Measurements from ENCODE around the gene OPA3. TPM values are rescaled to one million over a fixed set of nuclear protein-coding genes. Genes with fewer than 3 reads are reported as not detected.

Gene OPA3
- total RNA-seq, 2 experiments from 2014 or later: 5.8 to 12.0 TPM

- intact Hi-C loops (cut with micrococcal nuclease; ENCODE audit: unreplicated experiment): no loop called here
- Histone ChIP-seq H4K20me1 (ENCODE audit: insufficient read depth, low read length) (no peaks in the 10 kb centered on the region), H3K79me2 (ENCODE audit: insufficient read depth, low read depth, low read length) (no peaks in the 10 kb centered on the region), H3K36me3 (ENCODE audit: insufficient read depth, low read length) (peaks cover 22% of the 10 kb centered on the region; the same call in 1 of the 2 replicates), H3K9me3 (ENCODE audit: low read length) (peaks cover 8% of the 10 kb centered on the region; the same call in 1 of the 2 replicates), H3K4me2 (ENCODE audit: low read length) (no peak overlapping the region), H3K4me3 (ENCODE audit: low read depth, low read length, poor library complexity, severe bottlenecking) (no peak overlapping the region), H3K27ac (ENCODE audit: low read depth, low read length, poor library complexity, severe bottlenecking) (no peak overlapping the region), H2AFZ (ENCODE audit: low read length) (no peak overlapping the region), H3K9me2 (ENCODE audit: insufficient read depth, low read length) (no peaks in the 10 kb centered on the region), H3K4me1 (ENCODE audit: insufficient read depth, low read length, poor library complexity, severe bottlenecking) (no peaks in the 10 kb centered on the region)
- TF ChIP-seq, protein P1, sequence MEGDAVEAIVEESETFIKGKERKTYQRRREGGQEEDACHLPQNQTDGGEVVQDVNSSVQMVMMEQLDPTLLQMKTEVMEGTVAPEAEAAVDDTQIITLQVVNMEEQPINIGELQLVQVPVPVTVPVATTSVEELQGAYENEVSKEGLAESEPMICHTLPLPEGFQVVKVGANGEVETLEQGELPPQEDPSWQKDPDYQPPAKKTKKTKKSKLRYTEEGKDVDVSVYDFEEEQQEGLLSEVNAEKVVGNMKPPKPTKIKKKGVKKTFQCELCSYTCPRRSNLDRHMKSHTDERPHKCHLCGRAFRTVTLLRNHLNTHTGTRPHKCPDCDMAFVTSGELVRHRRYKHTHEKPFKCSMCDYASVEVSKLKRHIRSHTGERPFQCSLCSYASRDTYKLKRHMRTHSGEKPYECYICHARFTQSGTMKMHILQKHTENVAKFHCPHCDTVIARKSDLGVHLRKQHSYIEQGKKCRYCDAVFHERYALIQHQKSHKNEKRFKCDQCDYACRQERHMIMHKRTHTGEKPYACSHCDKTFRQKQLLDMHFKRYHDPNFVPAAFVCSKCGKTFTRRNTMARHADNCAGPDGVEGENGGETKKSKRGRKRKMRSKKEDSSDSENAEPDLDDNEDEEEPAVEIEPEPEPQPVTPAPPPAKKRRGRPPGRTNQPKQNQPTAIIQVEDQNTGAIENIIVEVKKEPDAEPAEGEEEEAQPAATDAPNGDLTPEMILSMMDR (conservative IDR thresholded peaks at IDR 0.05; ENCODE audit: low read length): no peak
- POLR2A ChIA-PET: no interaction called here
- CTCF ChIA-PET (ENCODE audit: unreplicated experiment): no interaction called here
- DNase-seq (ENCODE audit: low spot score): no peak
- BruUV-seq (replicated peaks): no TSS peak
These were observed 55.2 kb downstream of the OPA3 start for GRCh38 chr19:45529420-45529785.

GRCh38 chr19:45528744-45529419, 55.7 kb downstream of the OPA3 start:
- no peak for DNase-seq (ENCODE audit: low spot score)
- Histone ChIP-seq H2AFZ (ENCODE audit: low read length) (no peak overlapping the region), H3K4me3 (ENCODE audit: low read depth, low read length, poor library complexity, severe bottlenecking) (no peak overlapping the region), H3K79me2 (ENCODE audit: insufficient read depth, low read depth, low read length) (no peaks in the 10 kb centered on the region), H4K20me1 (ENCODE audit: insufficient read depth, low read length) (no peaks in the 10 kb centered on the region), H3K9me3 (ENCODE audit: low read length) (peaks cover 8% of the 10 kb centered on the region; the same call in 1 of the 2 replicates), H3K9me2 (ENCODE audit: insufficient read depth, low read length) (no peaks in the 10 kb centered on the region), H3K27ac (ENCODE audit: low read depth, low read length, poor library complexity, severe bottlenecking) (no peak overlapping the region), H3K4me2 (ENCODE audit: low read length) (no peak overlapping the region), H3K4me1 (ENCODE audit: insufficient read depth, low read length, poor library complexity, severe bottlenecking) (no peaks in the 10 kb centered on the region), H3K36me3 (ENCODE audit: insufficient read depth, low read length) (peaks cover 27% of the 10 kb centered on the region; the same call in 1 of the 2 replicates)
- TF ChIP-seq EZH2phosphoT487 (IDR thresholded peaks at IDR 0.05; ENCODE audit: borderline replicate concordance, low read depth, low read length): no peak
- TF ChIP-seq, protein P1 (conservative IDR thresholded peaks at IDR 0.05; ENCODE audit: low read length): no peak
- no TSS peak for BruUV-seq (replicated peaks)
- intact Hi-C loops (cut with micrococcal nuclease; ENCODE audit: unreplicated experiment): no loop called here
- ChIA-PET CTCF (ENCODE audit: unreplicated experiment) (no interaction called here), POLR2A (interaction anchor here (0.6 kb wide), 1 partner anchor 9 kb away, joined by 3 read pairs; no protein-coding TSS in a partner anchor)

DNA sequence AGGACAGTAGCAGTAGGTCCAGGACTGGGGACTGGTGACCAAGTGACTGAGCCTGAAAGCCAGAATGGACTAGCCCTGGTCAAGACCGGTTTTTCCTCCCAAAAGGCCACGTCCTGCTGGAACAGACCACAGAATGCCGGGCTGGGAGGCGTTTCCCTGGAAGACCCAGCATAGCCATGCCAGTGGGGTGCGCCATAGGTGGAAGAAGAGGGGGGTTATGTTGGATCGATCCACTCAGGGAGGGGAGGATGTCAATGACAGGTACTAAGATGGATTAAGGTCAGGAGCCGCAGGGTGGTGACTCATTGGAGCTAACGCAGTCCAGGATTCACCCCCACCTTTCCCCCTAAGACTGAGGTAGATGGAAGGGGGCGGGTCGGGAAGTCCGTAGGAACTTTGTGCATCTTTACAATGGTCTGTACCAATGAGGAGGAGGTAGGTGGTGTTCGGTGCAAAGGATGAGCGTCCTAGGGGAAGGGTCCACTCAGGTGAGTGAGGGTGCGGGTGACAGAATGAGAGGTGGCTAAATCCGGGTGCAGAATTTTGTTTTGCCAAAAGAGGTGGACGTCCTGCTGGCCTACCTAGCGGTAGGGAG, 56.4 kb downstream of the OPA3 start:
- Histone ChIP-seq H3K9me2 (ENCODE audit: insufficient read depth, low read length) (no peaks in the 10 kb centered on the region), H3K36me3 (ENCODE audit: insufficient read depth, low read length) (peaks cover 28% of the 10 kb centered on the region; the same call in 1 of the 2 replicates), H3K27ac (ENCODE audit: low read depth, low read length, poor library complexity, severe bottlenecking) (no peak overlapping the region), H3K4me3 (ENCODE audit: low read depth, low read length, poor library complexity, severe bottlenecking) (no peak overlapping the region), H3K4me2 (ENCODE audit: low read length) (no peak overlapping the region), H4K20me1 (ENCODE audit: insufficient read depth, low read length) (no peaks in the 10 kb centered on the region), H3K9me3 (ENCODE audit: low read length) (peaks cover 8% of the 10 kb centered on the region; the same call in 1 of the 2 replicates), H3K79me2 (ENCODE audit: insufficient read depth, low read depth, low read length) (no peaks in the 10 kb centered on the region), H3K4me1 (ENCODE audit: insufficient read depth, low read length, poor library complexity, severe bottlenecking) (peaks cover 4% of the 10 kb centered on the region), H2AFZ (ENCODE audit: low read length) (no peak overlapping the region)
- ChIA-PET POLR2A (interaction anchor here (0.6 kb wide), 1 partner anchor 9 kb away, joined by 3 read pairs; no protein-coding TSS in a partner anchor), CTCF (ENCODE audit: unreplicated experiment) (no interaction called here)
- intact Hi-C loops (cut with micrococcal nuclease; ENCODE audit: unreplicated experiment): no loop called here
- no TSS peak for BruUV-seq (replicated peaks)
- TF ChIP-seq, protein P1 (conservative IDR thresholded peaks at IDR 0.05; ENCODE audit: low read length): no peak
- no peak for TF ChIP-seq EZH2phosphoT487 (IDR thresholded peaks at IDR 0.05; ENCODE audit: borderline replicate concordance, low read depth, low read length)
- no peak for DNase-seq (ENCODE audit: low spot score)
